DLD1 (cell line): Measurements from ENCODE around the gene KLRC4.
"Not testable (repeated sequence)": the region's sequence is repeated elsewhere in the genome, so short reads cannot be mapped to it uniquely, and the experiment has no call there.

Source experiments
- in situ Hi-C: cut with HindIII; loops from 2 replicates; pipeline ENCODE4 v1.10.0; 2017; ENCODE audit warnings: low sequenced_read_pairs

KLRC4 gene

DNA sequence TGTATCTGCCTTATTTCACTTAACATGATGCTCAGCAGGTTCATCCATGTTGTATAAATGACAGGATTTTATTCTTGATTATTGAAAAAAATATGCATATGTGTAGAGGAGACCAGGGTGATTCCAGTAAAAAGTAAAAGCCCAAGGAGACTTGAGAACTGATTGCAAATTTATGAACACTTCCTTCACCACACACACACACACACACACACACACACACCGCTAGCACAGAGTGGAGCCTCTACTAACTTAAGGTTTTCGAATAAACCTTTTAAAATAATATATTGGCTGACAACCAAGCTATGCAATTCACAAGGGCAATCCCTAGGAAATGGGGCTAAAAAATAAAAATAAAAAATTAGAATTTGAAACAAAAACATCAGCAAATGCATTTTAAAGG, 11.4 kb downstream of the KLRC4 start:
- in situ Hi-C loops, result no loop called here

GRCh38 chr12:10397296-10397695, 12.3 kb downstream of the KLRC4 start:
- in situ Hi-C loops, result no loop called here

- in situ Hi-C loops, result not testable (repeated sequence)
Observed at GRCh38 chr12:10396176-10396575, 13.4 kb downstream of the KLRC4 start.

DNA sequence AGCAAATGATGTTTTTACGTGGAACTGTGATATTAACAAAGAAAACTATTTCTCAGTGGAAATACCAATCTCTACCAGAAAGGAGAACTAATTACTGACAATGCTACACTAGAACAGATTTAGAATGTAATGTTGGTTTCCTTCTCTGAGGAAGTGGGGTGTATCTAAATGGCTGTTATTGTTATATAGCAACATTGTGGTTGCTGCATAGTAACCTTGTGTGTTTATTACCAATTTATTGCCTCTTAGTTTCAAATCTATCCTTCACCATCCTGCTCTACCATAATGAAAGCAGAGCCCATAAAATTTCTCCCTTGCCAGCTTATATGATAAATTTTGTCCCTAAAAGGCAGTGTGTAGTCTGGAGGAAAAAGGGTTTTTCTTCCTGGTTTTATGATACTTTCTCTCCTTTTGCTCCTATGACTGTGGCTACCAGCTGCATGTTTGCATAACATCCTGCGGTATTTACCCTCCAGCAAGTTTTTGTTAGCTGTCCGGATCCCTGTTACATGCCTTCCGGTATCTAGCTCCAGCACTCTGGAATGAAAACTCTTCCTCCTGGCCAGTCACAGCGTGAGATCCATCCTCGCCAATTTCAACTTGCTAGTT, 14.1 kb downstream of the KLRC4 start:
- in situ Hi-C loops, result no loop called here

DNA sequence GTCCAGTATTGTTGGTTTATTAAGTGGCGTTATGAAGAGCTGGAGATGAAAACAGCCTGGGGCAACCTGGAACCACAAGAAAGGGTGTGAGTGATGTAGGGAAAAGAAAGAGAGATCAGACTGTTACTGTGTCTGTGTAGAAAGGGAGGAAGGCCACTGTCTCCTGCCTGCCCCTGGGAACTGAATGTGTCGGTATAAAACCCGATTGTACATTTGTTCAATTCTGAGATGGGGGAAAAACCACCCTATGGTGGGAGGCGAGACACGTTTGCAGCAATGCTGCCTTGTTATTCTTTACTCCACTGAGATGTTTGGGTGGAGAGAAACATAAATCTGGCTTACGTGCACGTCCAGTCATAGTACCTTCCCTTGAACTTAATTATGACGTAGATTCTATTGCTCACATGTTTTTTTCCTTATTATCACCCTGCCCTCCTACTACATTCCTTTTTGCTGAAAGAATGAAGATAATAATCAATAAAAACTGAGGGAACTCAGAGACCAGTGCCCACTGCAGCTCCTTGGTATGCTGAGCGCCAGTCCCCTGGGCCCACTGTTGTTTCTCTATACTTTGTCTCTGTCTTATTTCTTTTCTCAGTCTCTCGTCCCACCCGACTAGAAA, 14.9 kb downstream of the KLRC4 start:
- in situ Hi-C loops, result not testable (repeated sequence)

DNA sequence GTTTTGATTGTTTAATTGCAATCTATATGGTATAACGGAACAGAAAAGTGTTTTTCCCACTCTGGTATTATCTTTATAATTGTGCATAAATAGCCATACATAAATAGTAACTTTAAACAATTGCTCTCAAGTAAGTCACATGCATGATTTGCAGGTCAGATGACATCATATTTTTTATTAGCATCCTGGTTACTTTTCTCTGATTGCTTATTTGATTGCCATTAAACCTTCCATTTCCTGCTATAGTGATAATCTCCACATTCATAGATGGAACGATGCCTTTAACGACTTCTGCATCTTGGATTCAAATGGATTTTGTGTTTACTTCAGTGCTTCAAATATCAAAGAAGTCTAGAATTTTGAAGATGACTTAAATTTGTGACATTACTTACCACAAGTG, 16.3 kb downstream of the KLRC4 start:
- in situ Hi-C loops, result no loop called here

DNA sequence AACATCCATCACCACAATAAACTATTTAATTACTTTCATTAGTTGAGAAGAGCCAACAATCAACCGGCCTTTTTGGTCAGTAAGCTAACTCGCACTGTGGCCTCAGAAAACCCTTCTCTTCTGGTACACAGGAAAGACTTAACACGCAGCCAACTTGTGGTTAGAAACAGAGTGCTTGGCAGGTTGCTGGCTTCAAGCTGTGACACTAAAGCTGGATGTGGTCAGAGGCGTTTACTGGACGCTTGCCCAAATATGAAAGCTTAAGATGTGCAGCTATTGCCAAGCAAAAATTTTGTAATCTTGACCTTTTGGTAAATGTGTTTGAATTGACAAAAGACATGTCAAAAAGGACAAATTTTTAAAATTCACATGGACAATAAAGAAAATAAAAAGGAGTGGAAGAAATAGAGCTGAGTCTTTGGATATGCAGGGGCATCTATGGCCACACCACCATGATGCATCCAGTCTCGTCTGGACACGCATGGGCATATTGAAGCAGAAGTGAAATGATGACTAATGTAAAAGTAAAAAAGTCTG, 17.1 kb downstream of the KLRC4 start:
- in situ Hi-C loops, result no loop called here

- in situ Hi-C loops, result not testable (repeated sequence)
Observed at GRCh38 chr12:10390991-10391390, 18.6 kb downstream of the KLRC4 start.

- in situ Hi-C loops, result no loop called here
Observed at GRCh38 chr12:10389904-10390303, 19.7 kb downstream of the KLRC4 start, which contains the start of gene KLRK1. TSS of gene KLRK1 (minus strand) at chr12:10390041. CDS start at chr12:10388810, 1,231 bp downstream.

DNA sequence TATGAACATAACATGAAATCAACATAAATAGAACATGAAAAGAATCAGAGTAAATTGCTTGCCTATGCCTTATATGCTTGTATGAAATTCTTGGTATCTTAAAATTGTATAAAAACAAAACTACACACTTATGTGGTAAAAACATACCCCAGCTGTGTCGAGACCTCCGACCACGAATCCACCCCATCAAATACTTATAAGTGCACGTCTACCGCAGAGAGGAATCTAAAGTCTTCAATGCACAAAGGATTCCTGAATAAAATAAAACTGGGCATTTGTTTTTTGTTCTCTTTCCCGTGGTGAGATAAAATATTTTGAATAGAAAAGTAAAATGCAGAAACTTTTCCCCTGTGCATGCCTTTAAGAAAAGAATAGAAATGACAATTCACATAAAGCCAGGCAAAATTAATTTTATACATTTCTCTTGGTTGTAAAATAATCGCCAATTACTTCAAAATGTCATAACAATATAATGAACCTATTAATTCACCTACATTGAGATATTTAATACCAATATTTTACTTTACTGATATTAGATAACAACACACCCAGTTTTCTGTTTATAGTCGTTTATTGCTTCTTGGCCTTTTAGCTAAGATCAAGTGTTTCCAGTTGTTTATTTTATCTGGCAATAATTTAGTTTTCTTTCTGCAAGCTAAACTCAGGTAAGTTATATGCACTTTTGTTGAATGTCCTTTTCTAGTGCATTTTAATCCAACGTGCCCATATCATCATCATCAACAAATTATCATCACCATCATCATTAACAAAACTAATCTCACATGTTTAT, 20.7 kb downstream of the KLRC4 start:
- in situ Hi-C loops, result no loop called here

- in situ Hi-C loops, result not testable (repeated sequence)
Observed at GRCh38 chr12:10387498-10387897, 22.1 kb downstream of the KLRC4 start.

DNA sequence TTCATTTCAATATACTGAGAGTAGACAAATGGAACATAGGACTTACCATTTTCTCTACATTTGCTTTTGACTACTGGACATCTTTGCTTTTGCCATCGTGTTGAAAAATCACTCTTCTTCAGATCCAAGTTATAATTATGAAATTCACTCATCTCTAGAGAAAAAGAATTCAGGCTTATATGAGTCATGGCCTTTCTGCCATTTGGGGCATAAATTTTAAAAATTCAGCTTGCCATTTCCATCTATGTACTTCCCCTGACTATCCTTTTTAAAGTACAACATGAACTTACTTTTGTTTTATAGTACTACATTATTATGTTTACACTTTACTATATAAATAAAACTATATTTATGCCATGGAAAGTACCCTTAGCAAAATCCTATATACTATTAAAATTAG, 22.7 kb downstream of the KLRC4 start:
- in situ Hi-C loops, result no loop called here

DNA sequence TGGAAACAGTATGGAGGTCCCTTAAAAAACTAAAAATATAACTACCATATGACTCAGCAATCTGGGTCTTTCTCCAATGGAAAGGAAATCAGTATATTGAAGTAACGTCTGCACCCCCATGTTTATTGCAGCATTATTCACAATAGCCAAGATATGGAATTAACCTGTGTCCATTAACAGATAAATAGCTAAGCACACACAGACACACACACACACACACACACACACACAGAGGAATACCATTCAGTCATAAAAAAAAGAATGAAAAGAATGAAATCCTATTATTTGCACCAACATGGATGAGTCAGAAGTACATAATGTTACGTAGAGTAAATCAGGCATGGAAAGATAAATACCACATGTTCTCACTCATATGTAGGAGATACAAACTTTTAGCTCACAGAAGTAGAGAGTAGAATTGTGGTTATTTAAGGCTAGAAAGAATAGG, 24.4 kb downstream of the KLRC4 start:
- in situ Hi-C loops, result no loop called here

GRCh38 chr12:10384191-10384590, 25.4 kb downstream of the KLRC4 start:
- in situ Hi-C loops, result no loop called here

- in situ Hi-C loops, result no loop called here
Observed at GRCh38 chr12:10381928-10382628, 27.5 kb downstream of the KLRC4 start.

DNA sequence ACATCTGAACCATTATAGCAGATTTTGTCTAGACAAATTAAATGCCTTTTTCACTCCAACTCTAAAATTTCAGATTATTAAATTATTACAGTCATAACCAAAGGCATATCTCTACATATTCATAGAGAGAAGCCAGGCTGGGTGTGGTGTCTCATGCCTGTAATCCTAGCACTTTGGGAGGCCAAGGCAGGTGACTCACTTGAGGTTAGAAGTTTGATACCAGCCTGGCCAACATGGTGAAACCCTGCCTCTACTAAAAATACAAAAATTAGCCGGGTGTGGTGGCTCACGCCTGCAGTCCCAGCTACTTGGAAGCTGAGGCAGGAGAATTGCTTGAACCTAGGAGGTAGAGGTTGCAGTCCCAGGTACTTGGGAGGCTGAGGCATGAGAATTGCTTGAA, 30.8 kb downstream of the KLRC4 start:
- in situ Hi-C loops, result not testable (repeated sequence)

DNA sequence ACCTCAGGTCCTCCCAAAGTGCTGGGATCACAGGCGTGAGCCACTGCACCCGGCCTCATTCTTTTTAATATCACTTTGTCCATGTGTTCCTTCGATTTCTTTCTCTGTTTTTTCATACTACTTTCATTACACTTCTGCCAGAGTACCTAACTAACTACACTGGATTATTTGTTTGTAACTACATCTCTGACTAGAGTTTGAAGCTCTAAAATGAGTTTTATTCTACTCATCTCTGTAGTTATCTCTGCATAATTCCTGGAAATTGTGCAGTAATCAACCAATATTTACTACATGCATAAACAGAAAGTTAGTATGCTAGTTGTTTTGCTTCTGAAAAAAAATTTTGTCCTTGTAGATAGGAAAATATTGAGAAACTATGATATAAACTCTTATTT, 34.9 kb downstream of the KLRC4 start:
- in situ Hi-C loops, result loop anchor here (25.0 kb wide), 1 partner anchor 88 kb away; the partner anchor contains the start of gene KLRC1

DNA sequence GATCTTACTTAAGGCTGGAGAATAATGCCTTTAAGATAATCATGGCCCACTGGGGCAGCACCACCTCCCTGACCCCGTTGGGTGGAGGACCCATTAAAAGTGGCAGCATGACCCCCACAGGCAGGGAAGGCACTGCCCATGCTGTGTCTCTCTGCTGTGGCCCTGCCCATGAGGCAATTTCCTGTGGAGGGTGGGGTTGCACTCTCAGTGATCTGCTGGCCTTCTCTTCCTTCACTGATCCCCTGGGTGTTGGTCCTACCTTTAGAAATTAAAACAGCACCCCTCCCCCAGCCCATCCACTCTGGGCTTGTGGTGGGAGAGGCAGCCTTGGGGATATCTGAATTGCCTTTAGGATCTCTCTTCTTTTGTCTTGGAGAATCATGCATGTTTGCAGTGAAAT, 37.0 kb downstream of the KLRC4 start:
- in situ Hi-C loops, result loop anchor here (25.0 kb wide), 1 partner anchor 90 kb away; the partner anchor contains the start of gene KLRC1

- in situ Hi-C loops, result loop anchor here (25.0 kb wide), 1 partner anchor 90 kb away; the partner anchor contains the start of gene KLRC1
Observed at GRCh38 chr12:10371893-10372535, 37.5 kb downstream of the KLRC4 start.
